Omental fat pad (tissue), 4 donors: ENCODE results near the gene TMEM88. TPM values are rescaled to one million over a fixed set of nuclear protein-coding genes. Genes with fewer than 3 reads are reported as not detected.

Experiments used
- ATAC-seq: fragments of 150-250 bp; one replicate; pipeline ENCODE4 v1.9.1; 2016; ENCODE audit warnings: mild to moderate bottlenecking, moderate library complexity; ENCODE audit not compliant: low FRiP score
- DNase-seq: peaks from one replicate; pipeline ENCODE4 v3.0.0-alpha.2; 2019; ENCODE audit warnings: low spot score
- total RNA-seq, 4 donors: library from RNA; depleted of rRNA; stranded (reverse); fragments of >200 nt; gene quantifications; one replicate each; pipeline ENCODE4 v1.1.0, GENCODE V29; 2016
- TF ChIP-seq, protein P1 (sequence below), 3 donors: fragments of 450-650 bp; IDR thresholded peaks; one replicate each; pipeline ENCODE4 v1.5.1; 2016 to 2017; ENCODE audit warnings: antibody characterized with exemption in 3 of 3, mild to moderate bottlenecking in 3 of 3, moderate library complexity in 2 of 3

Gene TMEM88
- total RNA-seq, 4 donors from 2014 or later, result 20.2 to 99.9 (median 24.6) TPM

DNA sequence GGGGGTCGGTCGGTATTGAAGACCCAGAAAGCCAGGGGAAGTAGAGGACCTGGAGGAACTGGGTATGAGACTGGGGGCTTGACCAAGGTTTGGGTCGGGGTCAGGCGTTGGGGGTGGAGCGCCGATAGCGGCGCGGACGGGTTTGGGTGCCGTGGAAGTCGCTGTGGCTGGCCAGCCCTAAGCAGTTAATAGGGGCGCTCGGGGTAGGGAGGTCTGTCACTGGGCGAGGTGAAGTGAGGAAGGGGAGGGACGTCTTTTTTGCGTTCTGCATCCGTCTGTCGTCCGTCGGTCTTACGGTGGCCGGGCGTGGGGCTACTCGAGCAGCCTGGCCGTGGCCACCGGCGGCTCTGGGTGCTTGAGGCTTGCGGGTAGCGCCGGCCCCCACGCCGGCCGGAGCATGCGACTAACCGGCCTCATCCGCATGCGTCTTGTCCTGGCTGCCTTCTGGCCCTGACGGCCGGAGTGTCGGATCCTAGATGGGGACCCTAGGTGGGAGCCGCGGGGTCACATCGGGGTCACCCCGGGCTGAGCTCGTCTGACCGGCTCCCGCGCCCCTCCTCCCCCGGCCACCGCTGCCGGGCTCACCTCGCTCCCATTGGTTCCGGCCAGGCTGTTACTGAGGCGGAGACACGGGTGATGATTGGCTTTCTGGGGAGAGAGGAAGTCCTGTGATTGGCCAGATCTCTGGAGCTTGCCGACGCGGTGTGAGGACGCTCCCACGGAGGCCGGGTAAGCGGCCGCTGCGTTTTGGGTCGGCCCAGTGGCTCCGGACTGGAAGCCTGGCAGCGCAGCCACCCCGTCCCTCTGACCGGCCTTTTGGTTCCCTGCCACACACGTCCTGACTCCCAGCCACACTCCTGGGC, 10.3 kb upstream of the TMEM88 start:
- DNase-seq, result no peak
- ATAC-seq, result peak; percentile 22
- TF ChIP-seq, protein P1, sequence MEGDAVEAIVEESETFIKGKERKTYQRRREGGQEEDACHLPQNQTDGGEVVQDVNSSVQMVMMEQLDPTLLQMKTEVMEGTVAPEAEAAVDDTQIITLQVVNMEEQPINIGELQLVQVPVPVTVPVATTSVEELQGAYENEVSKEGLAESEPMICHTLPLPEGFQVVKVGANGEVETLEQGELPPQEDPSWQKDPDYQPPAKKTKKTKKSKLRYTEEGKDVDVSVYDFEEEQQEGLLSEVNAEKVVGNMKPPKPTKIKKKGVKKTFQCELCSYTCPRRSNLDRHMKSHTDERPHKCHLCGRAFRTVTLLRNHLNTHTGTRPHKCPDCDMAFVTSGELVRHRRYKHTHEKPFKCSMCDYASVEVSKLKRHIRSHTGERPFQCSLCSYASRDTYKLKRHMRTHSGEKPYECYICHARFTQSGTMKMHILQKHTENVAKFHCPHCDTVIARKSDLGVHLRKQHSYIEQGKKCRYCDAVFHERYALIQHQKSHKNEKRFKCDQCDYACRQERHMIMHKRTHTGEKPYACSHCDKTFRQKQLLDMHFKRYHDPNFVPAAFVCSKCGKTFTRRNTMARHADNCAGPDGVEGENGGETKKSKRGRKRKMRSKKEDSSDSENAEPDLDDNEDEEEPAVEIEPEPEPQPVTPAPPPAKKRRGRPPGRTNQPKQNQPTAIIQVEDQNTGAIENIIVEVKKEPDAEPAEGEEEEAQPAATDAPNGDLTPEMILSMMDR (IDR thresholded peaks at IDR 0.05), result no peak

- DNase-seq (no peak), ATAC-seq (no peak)
- TF ChIP-seq, protein P1 (IDR thresholded peaks at IDR 0.05), result no peak
Observed at GRCh38 chr17:7845359-7846062, 9.4 kb upstream of the TMEM88 start.

DNA sequence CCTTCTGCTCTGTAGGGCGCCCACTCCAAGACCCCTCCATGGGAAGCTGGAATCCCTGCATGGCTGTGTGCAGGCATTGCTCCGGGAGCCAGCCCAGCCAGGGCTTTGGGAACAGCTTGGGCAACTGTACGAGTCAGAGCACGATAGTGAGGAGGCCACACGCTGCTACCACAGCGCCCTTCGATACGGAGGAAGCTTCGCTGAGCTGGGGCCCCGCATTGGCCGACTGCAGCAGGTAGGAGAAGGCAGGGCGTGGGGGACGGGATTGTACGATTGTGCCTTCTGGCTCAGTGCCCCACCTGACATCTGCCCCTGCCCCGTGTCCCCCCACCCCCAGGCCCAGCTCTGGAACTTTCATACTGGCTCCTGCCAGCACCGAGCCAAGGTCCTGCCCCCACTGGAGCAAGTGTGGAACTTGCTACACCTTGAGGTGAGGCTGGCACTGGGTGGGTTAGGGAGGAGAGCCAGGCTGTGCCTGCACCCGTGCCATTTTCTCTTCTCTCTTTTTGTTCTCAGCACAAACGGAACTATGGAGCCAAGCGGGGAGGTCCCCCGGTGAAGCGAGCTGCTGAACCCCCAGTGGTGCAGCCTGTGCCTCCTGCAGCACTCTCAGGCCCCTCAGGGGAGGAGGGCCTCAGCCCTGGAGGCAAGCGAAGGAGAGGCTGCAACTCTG, 8.7 kb upstream of the TMEM88 start:
- ATAC-seq, result no peak
- TF ChIP-seq, protein P1 (IDR thresholded peaks at IDR 0.05), result no peak
- DNase-seq, result no peak

DNA sequence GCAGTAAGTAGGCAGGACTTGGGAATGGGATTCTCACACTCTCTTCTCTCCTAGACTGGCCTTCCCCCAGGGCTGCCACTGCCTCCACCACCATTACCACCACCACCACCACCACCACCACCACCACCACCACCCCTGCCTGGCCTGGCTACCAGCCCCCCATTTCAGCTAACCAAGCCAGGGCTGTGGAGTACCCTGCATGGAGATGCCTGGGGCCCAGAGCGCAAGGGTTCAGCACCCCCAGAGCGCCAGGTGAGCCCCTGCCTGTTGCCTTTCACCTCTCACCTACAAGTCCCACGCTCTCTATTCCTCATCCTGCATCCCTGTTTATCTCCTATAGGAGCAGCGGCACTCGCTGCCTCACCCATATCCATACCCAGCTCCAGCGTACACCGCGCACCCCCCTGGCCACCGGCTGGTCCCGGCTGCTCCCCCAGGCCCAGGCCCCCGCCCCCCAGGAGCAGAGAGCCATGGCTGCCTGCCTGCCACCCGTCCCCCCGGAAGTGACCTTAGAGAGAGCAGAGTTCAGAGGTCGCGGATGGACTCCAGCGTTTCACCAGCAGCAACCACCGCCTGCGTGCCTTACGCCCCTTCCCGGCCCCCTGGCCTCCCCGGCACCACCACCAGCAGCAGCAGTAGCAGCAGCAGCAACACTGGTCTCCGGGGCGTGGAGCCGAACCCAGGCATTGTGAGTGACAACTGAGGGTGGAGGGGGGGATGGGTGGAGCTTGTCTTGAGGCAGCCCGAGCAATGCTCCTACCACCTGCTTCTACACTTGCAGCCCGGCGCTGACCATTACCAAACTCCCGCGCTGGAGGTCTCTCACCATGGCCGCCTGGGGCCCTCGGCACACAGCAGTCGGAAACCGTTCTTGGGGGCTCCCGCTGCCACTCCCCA, 7.9 kb upstream of the TMEM88 start:
- DNase-seq, result no peak
- ATAC-seq, result no peak
- TF ChIP-seq, protein P1 (IDR thresholded peaks at IDR 0.05), result no peak

DNA sequence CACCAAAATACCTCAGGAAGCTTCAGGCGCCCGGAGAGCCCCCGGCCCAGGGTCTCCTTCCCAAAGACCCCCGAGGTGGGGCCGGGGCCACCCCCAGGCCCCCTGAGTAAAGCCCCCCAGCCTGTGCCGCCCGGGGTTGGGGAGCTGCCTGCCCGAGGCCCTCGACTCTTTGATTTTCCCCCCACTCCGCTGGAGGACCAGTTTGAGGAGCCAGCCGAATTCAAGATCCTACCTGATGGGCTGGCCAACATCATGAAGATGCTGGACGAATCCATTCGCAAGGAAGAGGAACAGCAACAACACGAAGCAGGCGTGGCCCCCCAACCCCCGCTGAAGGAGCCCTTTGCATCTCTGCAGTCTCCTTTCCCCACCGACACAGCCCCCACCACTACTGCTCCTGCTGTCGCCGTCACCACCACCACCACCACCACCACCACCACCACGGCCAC, 6.7 kb upstream of the TMEM88 start:
- TF ChIP-seq, protein P1 (IDR thresholded peaks at IDR 0.05), result no peak
- DNase-seq (no peak), ATAC-seq (no peak)

DNA sequence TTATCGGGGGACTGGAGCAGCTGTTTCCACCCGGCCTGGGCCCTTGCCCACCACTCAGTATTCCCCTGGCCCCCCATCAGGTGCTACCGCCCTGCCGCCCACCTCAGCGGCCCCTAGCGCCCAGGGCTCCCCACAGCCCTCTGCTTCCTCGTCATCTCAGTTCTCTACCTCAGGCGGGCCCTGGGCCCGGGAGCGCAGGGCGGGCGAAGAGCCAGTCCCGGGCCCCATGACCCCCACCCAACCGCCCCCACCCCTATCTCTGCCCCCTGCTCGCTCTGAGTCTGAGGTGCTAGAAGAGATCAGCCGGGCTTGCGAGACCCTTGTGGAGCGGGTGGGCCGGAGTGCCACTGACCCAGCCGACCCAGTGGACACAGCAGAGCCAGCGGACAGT, 6.1 kb upstream of the TMEM88 start:
- TF ChIP-seq, protein P1 (IDR thresholded peaks at IDR 0.05), result no peak
- no peak for ATAC-seq
- DNase-seq, result no peak
